CD4-positive, alpha-beta T cell treated with Interleukin-2 at 100 ng/mL for 4 hours (primary cell): Measurements from ENCODE around the gene FOXP2.
"Not testable (repeated sequence)": the region's sequence is repeated elsewhere in the genome, so short reads cannot be mapped to it uniquely, and the experiment has no call there.

ENCODE experiments used
- DNase-seq: peaks from one replicate; pipeline ENCODE4 v3.0.0-alpha.2; 2020; ENCODE audit warnings: low spot score

The FOXP2 gene

GRCh38 chr7:114504586-114504985 is 90.0 kb downstream of the FOXP2 start:
- DNase-seq = no peak

- DNase-seq = no peak
Observed at GRCh38 chr7:114507381-114507780, 92.8 kb downstream of the FOXP2 start.

GRCh38 chr7:114508086-114508485 is 93.5 kb downstream of the FOXP2 start:
- no peak for DNase-seq

GRCh38 chr7:114510824-114511223 is 96.2 kb downstream of the FOXP2 start:
- DNase-seq = not testable (repeated sequence)

GRCh38 chr7:114519240-114519639 is 104.6 kb downstream of the FOXP2 start:
- DNase-seq = no peak

GRCh38 chr7:114522081-114522480 is 107.5 kb downstream of the FOXP2 start:
- DNase-seq = no peak

GRCh38 chr7:114527589-114527988 is 113.0 kb downstream of the FOXP2 start:
- DNase-seq = no peak

GRCh38 chr7:114530057-114530611 is 115.5 kb downstream of the FOXP2 start:
- DNase-seq = no peak

GRCh38 chr7:114531326-114531725 is 116.7 kb downstream of the FOXP2 start:
- DNase-seq = no peak

GRCh38 chr7:114533131-114533530 is 118.5 kb downstream of the FOXP2 start:
- DNase-seq = no peak

- DNase-seq = no peak
Observed at GRCh38 chr7:114534953-114535352, 120.3 kb downstream of the FOXP2 start.

GRCh38 chr7:114539575-114539974 is 125.0 kb downstream of the FOXP2 start:
- no peak for DNase-seq

- no peak for DNase-seq
Observed at GRCh38 chr7:114540291-114540690, 125.7 kb downstream of the FOXP2 start.

GRCh38 chr7:114547346-114547745 is 132.7 kb downstream of the FOXP2 start:
- not testable (repeated sequence) for DNase-seq

GRCh38 chr7:114548081-114548980 is 133.7 kb downstream of the FOXP2 start:
- DNase-seq = no peak

GRCh38 chr7:114554781-114555537 is 140.3 kb downstream of the FOXP2 start:
- no peak for DNase-seq

GRCh38 chr7:114567416-114567815 is 152.8 kb downstream of the FOXP2 start:
- DNase-seq = no peak

- no peak for DNase-seq
Observed at GRCh38 chr7:114569220-114569619, 154.6 kb downstream of the FOXP2 start.

GRCh38 chr7:114574384-114574783 is 159.8 kb downstream of the FOXP2 start:
- DNase-seq = no peak

- no peak for DNase-seq
Observed at GRCh38 chr7:114575098-114575497, 160.5 kb downstream of the FOXP2 start.

GRCh38 chr7:114580963-114581362 is 166.3 kb downstream of the FOXP2 start:
- DNase-seq = not testable (repeated sequence)

- no peak for DNase-seq
Observed at GRCh38 chr7:114588506-114588905, 173.9 kb downstream of the FOXP2 start.

GRCh38 chr7:114589436-114589835 is 174.8 kb downstream of the FOXP2 start:
- DNase-seq = no peak
